Stimulated activated effector memory CD8-positive, alpha-beta T cell treated with anti-CD3 and anti-CD28 coated beads, Interleukin-12 subunit alpha, Interleukin-12 subunit beta, amount 100 ng/mL, for 72 hours (primary cell): ENCODE data around the gene RAPGEF2.

ENCODE experiments used
- ATAC-seq: fragments of 150-1000 bp; cut with Tn5 transposase; 2 replicates; pipeline ENCODE4 v1.10.0; 2021
- DNase-seq, 2 donors: peaks; one replicate each; pipeline ENCODE4 v3.0.0; 2021 to 2022; ENCODE audit warnings: low spot score in 2 of 2
- H3K27ac Mint-ChIP-seq: one replicate; pipeline ENCODE4 v1.8.0; 2022; ENCODE audit warnings: mild to moderate bottlenecking, mixed read lengths
- H3K36me3 Mint-ChIP-seq: one replicate; pipeline ENCODE4 v1.8.0; 2022; ENCODE audit warnings: mild to moderate bottlenecking, mixed read lengths
- H3K4me1 Mint-ChIP-seq: one replicate; pipeline ENCODE4 v1.8.0; 2022; ENCODE audit warnings: mixed read lengths
- H3K4me3 Mint-ChIP-seq: one replicate; pipeline ENCODE4 v1.8.0; 2022; ENCODE audit warnings: mild to moderate bottlenecking, mixed read lengths
- H3K9me3 Mint-ChIP-seq: one replicate; pipeline ENCODE4 v1.8.0; 2022; ENCODE audit warnings: mixed read lengths

RAPGEF2 gene

DNA sequence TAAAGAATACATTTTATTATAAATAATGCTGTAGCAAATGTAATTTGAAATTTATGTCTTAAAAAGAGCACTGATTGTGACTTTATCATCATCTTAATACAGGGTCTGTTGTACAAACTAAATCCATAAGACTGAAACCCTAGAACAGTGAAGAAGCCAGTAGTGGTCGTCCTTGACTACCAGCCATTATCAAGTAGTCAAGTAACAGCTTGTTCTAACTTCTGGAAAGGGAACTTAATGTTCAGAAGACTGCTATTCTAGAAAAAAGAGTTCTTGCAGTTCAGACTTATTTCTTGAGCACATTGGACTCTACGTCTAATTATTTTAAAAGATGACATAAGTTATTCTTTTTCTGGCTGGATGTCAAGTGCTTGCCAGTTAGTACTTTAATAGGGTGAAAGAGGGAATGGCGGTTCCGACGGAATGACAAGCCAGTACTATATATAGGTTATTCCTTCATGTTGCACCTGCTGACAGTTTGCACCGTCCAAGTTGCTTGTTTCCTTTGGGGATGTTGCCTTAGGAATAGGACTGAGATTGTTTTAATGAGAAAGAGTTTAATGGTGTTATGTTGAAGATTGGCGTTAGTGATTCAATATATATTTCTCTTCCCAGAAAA lies 109.9 kb downstream of the RAPGEF2 start:
- no peak overlapping the region for H3K4me3 Mint-ChIP-seq
- peaks cover 7% of the 10 kb centered on the region for H3K4me1 Mint-ChIP-seq
- H3K27ac Mint-ChIP-seq: no peak overlapping the region
- H3K9me3 Mint-ChIP-seq: no peaks in the 10 kb centered on the region
- ATAC-seq (no peak), DNase-seq (no peak)
- peaks cover 6% of the 10 kb centered on the region for H3K36me3 Mint-ChIP-seq

DNA sequence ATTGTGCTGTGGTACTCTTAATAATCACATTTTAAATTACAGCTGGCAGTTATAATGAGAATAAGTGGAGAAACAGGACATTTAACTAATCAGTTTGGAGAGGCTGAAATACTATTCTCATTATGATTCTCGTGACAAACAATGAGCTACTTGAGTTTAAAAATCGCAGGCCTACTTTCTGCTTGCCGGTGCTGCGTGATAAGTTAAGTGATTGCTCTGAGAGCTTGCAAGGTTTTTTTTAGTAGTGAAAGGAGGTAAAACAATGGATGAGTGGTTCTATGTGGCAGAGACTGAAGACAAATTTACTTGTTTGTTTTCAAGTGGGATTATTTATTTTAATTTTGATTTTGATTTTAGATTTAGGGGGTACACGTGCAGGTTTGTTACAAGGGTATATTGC lies 114.0 kb downstream of the RAPGEF2 start:
- ATAC-seq: no peak
- no peak for DNase-seq
- Mint-ChIP-seq H3K36me3 (no peaks in the 10 kb centered on the region), H3K27ac (no peak overlapping the region), H3K4me3 (no peak overlapping the region), H3K9me3 (no peaks in the 10 kb centered on the region), H3K4me1 (peaks cover 6% of the 10 kb centered on the region)

DNA sequence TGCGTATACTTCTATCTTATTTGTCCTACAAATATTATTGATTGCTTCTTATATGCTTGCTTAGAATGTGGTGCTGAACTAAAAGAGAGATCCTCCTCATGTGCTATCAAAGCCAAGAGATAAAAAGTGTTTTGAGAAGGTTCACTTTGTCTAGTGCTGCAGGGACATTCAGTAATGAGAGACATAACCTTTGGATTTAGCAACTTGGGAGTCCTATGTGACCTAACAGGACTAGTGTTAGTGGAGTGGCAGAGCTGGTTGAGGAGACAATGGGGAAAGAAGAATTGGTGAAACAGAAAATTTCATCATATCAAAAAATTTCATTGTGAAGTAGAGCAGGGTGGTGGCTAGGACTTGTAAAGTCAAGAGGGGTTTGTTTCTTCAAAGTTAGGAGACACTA lies 117.0 kb downstream of the RAPGEF2 start:
- no peak overlapping the region for H3K4me3 Mint-ChIP-seq
- no peak overlapping the region for H3K27ac Mint-ChIP-seq
- H3K36me3 Mint-ChIP-seq: no peaks in the 10 kb centered on the region
- peaks cover 4% of the 10 kb centered on the region for H3K9me3 Mint-ChIP-seq
- ATAC-seq (no peak), DNase-seq (no peak)
- peaks cover 13% of the 10 kb centered on the region for H3K4me1 Mint-ChIP-seq

DNA sequence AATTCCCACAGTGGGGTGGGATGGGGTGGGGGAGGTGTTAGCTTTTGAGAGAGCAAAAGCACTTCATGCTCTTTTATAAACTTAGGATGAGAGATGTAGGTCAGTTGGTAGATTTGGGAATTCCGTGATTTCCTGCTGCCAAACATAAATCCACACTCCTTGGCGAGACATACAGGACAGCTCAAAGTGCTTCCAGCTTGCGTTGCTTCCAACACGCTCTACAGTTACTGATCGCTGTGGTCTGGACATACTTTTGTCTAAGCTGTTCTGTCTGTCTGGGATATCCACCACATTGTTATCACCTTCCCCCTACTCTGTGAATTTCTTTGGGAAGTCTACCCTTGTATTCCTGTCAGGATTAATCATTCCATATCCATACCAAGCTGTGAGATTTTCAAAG lies 117.5 kb downstream of the RAPGEF2 start:
- Mint-ChIP-seq H3K4me1 (peaks cover 17% of the 10 kb centered on the region), H3K9me3 (peaks cover 4% of the 10 kb centered on the region), H3K36me3 (no peaks in the 10 kb centered on the region), H3K4me3 (no peak overlapping the region), H3K27ac (no peak overlapping the region)
- DNase-seq (no peak), ATAC-seq (no peak)

DNA sequence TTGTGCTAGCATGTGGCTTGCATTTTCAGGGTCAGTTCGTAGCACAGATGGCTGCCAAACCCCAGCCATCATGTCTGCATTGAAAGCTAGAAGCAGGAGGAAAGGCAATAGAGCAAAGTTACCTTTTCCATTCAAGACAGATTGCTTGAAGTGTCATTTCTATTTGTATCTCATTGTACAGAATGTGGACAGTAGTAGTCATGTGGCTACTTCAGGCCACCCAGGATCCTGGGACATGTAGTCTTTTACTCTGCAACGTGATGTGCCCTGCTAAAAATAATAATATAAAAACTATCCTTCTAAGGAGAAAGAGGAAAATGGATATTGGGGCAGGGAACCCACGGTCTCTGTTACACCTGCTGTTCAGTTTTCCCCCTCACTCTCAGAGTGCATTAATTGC lies 118.4 kb downstream of the RAPGEF2 start:
- DNase-seq (no peak), ATAC-seq (no peak)
- Mint-ChIP-seq H3K9me3 (peaks cover 4% of the 10 kb centered on the region), H3K27ac (no peak overlapping the region), H3K36me3 (no peaks in the 10 kb centered on the region), H3K4me3 (no peak overlapping the region), H3K4me1 (peaks cover 22% of the 10 kb centered on the region)

DNA sequence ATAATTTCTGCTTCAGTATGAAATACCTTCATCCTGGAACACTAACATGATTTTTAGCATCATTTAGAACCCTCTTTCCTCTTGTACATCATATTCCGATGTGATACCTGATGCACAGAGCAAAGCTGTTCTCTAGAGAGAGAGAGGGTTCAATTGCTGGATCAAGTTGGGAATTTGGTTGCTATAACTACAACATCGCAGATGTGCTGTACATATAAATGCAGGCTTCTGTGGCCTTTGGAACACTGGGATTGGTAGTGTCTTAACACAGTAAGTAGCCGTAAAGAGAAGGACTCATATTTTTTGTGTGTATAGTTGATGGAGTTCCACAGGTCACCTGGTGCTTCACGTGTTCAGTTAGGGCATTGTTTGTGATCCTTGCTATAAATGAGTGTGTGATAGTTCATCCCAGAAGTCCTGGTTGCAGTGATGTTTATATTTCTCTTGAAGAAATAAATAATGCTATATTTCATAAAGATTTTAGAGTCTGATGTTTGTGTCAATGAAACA lies 119.2 kb downstream of the RAPGEF2 start:
- peaks cover 4% of the 10 kb centered on the region for H3K9me3 Mint-ChIP-seq
- no peak for ATAC-seq
- H3K4me1 Mint-ChIP-seq: peaks cover 22% of the 10 kb centered on the region

DNA sequence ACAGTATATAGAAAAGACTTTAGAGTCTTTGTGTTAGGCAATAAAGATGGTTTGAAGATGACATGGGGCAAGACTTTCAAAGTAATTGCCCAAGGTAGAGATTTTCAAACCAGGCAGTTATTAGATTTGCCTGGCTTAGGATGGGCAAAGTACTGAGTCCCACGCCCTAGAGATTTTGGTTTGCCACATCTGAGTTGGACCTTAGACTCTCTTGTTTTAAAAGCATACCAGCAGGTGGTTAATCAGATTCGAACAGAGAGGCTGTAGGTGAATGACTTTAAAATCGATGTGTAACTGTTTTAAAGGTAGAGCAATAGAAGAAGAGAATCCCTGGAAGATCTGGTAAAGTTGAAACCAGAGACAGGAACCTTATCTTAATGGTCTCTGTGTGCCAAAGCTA lies 121.5 kb downstream of the RAPGEF2 start:
- no peak for ATAC-seq
- peaks cover 4% of the 10 kb centered on the region for H3K9me3 Mint-ChIP-seq
- peaks cover 29% of the 10 kb centered on the region for H3K4me1 Mint-ChIP-seq
- no peak for DNase-seq
- no peak overlapping the region for H3K4me3 Mint-ChIP-seq
- no peak overlapping the region for H3K27ac Mint-ChIP-seq
- no peaks in the 10 kb centered on the region for H3K36me3 Mint-ChIP-seq

More for the DNA sequence above, 119.2 kb downstream of the RAPGEF2 start:
- no peak for DNase-seq
- Mint-ChIP-seq H3K36me3 (no peaks in the 10 kb centered on the region), H3K27ac (no peak overlapping the region), H3K4me3 (no peak overlapping the region)

DNA sequence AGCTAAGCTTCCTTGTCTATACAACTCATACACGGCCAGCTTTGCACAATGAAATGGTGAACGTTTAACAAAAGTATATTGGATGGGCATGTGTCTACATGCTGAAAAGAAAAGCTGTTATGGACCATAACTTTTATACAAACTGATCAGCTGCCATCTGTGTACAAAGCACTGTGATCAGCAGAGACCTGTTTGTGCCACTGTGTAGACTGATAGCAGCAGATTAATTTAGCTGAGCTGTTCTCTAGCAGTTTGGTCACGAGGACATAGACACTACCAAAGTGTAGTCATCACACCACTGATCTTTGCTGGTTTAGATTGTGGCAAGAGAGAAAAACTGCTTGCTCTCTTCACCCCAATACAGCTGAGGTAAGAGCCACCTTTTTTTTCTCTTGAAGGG lies 124.5 kb downstream of the RAPGEF2 start:
- H3K4me1 Mint-ChIP-seq: peaks cover 23% of the 10 kb centered on the region
- H3K27ac Mint-ChIP-seq: no peak overlapping the region
- DNase-seq (no peak), ATAC-seq (peak; percentile 73)
- no peak overlapping the region for H3K4me3 Mint-ChIP-seq
- peaks cover 4% of the 10 kb centered on the region for H3K9me3 Mint-ChIP-seq
- no peaks in the 10 kb centered on the region for H3K36me3 Mint-ChIP-seq

DNA sequence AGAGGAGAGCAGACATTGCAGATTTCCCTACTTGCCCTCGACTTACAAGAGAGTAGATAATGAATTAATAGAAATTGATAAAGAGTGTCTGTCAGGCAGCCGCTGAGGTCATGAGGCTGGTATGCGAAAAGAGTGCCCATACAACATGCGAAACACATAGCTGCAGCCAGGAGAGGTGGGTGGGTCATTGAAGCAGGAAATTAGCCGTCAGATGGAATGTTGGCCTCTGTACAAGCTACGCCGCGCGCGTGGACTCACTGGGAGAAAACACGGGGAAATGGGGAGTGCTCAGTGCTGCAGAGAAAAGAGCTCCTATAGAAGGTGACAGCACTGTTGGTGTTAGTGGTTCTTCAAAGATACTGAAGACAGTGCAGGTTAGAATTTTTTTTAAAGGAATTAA lies 125.1 kb downstream of the RAPGEF2 start:
- Mint-ChIP-seq H3K4me3 (no peak overlapping the region), H3K27ac (no peak overlapping the region), H3K9me3 (peaks cover 4% of the 10 kb centered on the region), H3K4me1 (peaks cover 24% of the 10 kb centered on the region), H3K36me3 (no peaks in the 10 kb centered on the region)
- ATAC-seq (no peak), DNase-seq (no peak)

DNA sequence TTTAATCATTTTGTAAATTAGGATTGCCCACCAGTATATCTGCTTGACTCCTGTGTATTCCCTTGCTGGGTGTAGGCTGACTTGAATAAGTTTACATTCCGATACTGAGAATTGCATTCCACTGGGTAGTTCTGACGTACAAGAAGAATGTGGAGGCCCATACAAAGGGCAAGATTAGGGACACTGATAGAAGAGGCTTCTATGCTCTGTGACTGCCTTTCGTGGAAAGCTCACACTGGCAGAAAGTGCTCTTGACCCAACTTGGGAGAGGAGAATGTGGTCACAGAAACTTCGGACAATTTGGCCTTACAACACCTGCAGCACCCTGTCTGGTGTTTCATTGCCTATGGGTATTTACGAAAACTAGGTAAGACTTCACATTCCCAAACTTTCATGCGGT lies 126.3 kb downstream of the RAPGEF2 start:
- Mint-ChIP-seq H3K27ac (no peak overlapping the region), H3K4me1 (peaks cover 30% of the 10 kb centered on the region), H3K4me3 (no peak overlapping the region), H3K36me3 (no peaks in the 10 kb centered on the region), H3K9me3 (peaks cover 4% of the 10 kb centered on the region)
- DNase-seq: no peak
- ATAC-seq: no peak

DNA sequence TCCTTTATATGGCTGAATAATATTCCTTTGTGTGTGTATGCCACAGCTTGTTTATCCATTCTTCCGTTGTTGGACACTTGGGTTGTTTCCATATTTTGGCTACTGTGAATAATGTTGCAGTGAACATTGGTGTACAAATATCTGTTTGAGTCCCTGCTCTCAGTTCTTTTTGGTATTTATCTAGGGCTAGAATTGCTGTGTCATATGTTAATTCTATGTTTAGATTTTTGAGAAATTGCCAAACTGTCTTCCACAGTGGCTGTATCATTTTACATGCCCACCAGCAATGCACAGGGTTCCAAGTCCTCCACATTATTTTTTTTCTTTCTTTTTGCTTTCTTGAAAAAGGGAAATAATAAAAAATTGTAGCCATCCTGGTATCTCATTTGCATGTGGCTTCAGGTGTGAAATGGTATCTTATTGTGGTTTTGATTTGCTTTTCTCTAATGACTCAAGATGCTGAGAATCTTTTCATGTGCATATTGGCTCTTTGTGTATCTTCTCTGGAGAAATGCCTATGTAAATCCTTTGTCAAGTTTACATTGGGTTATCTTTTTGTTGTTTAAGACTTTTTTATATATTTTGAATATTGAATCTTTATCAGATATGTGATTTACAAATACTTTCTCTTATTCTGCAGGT lies 129.7 kb downstream of the RAPGEF2 start:
- ATAC-seq (no peak), DNase-seq (no peak)
- Mint-ChIP-seq H3K4me1 (peaks cover 13% of the 10 kb centered on the region), H3K36me3 (no peaks in the 10 kb centered on the region), H3K9me3 (no peaks in the 10 kb centered on the region), H3K27ac (no peak overlapping the region), H3K4me3 (no peak overlapping the region)

DNA sequence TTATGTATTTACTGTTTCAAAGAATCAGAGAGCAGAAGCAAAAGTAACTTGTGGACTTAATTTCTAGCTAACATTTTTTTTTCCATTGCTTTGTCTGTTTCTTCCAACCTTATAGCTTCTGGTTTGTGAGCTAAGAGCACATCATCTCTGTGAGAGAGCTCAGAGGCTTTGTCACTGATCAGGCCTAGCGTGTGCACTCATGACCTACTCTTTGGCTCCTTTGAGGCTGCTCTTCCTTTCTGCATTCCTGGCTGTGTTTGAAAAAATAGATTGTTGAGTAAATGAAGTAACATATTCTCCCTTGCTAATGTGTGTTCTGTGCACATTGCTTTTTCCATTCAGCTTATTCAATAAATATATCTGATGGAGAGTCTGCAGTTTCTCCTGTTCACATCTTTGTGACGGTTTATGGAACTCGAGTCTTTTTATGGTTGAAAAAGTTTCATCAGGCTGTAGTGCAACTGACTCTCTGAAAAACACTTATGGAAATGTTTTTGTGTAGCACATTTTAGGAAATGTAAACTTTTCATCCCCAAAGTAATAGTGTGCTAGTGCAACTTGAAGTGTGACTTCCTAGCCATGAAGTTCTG lies 133.0 kb downstream of the RAPGEF2 start:
- Mint-ChIP-seq H3K4me3 (no peak overlapping the region), H3K9me3 (no peaks in the 10 kb centered on the region), H3K36me3 (peaks cover 5% of the 10 kb centered on the region), H3K4me1 (peaks cover 7% of the 10 kb centered on the region), H3K27ac (peak overlapping the region; percentile 43)
- ATAC-seq (no peak), DNase-seq (no peak)

DNA sequence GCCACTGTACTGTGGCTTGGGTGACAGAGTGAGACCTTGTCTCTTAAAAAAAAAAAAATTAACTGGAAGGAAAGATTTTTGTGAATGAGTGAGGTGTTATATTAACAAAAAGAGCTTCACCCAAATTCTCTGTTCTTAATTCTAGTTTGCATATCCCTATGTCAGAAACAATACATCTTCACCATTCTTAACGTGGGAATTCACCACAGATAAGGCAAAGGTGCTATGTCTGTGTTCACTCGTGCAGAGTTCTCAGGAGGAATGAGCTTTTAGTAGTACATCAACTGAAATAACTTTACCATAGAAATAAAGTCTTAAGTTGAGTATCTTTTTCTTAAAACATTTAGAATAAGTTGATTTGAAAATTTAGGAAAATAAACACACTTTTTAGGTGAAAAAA lies 135.1 kb downstream of the RAPGEF2 start:
- Mint-ChIP-seq H3K4me3 (no peak overlapping the region), H3K4me1 (peaks cover 6% of the 10 kb centered on the region), H3K27ac (no peak overlapping the region), H3K9me3 (no peaks in the 10 kb centered on the region), H3K36me3 (peaks cover 16% of the 10 kb centered on the region)
- DNase-seq (no peak), ATAC-seq (no peak)

DNA sequence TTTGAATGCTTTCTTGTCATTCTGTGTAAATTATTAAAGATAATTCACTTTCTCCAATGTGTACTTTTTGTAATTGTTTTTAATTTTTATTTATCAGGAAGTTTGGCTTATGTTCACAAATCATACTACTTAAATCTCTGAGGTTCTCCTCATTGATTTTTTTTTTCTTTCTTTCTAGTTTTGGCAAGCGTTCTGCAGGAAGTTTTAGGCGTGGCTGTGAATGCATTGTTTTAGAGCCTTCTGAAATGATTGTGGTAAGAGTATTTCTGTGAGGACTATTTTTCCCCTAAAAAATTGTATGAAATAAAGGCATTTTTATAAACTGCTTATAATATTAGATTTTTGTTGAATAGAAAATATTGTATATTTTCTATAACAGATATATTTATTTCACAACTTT lies 135.8 kb downstream of the RAPGEF2 start:
- H3K9me3 Mint-ChIP-seq: no peaks in the 10 kb centered on the region
- DNase-seq: no peak
- H3K27ac Mint-ChIP-seq: no peak overlapping the region
- no peak for ATAC-seq
- H3K36me3 Mint-ChIP-seq: peaks cover 17% of the 10 kb centered on the region
- no peak overlapping the region for H3K4me3 Mint-ChIP-seq
- no peaks in the 10 kb centered on the region for H3K4me1 Mint-ChIP-seq

DNA sequence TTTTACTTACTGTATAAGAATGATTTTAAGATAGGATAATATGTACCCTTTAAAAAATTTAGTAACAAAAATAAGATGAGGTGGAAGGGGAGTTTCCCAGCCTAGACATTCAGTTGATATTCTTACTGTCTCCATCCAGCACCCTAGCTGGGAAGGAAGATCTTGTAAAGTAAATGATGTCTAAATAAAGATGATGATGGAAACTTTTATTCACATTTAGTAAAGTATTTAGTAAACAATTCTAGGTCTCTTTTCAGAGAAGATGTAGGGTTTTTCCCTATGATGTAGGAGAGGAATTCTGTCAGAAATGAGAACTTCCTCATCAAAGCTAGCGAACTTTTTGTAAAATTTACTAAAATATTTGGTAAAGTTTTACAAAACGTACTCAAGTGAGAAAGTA lies 136.8 kb downstream of the RAPGEF2 start:
- Mint-ChIP-seq H3K36me3 (peaks cover 23% of the 10 kb centered on the region), H3K9me3 (no peaks in the 10 kb centered on the region), H3K4me1 (no peaks in the 10 kb centered on the region), H3K4me3 (no peak overlapping the region), H3K27ac (no peak overlapping the region)
- DNase-seq (no peak), ATAC-seq (no peak)

DNA sequence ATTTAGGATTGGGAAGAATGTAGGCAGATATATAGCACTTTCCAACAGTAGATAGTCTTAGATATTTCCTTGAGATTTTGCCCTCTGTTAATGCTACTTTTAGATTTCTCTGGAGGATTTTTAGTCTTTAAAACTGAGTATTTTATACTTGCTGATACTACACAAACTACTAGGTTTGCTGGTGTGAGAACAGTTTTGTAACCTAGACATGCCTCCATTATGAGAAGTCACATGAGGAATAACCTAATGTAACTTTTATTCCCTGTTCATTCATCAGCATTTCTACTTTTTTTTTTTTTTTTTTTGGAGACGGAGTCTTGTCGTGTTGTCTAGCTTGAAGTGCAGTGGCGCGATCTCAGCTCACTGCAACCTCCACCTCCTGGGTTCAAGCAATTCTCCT lies 137.2 kb downstream of the RAPGEF2 start:
- DNase-seq (no peak), ATAC-seq (no peak)
- Mint-ChIP-seq H3K4me1 (no peaks in the 10 kb centered on the region), H3K36me3 (peaks cover 23% of the 10 kb centered on the region), H3K9me3 (no peaks in the 10 kb centered on the region), H3K4me3 (no peak overlapping the region), H3K27ac (no peak overlapping the region)
